ENCODE measurements around the gene KTN1.

DNA sequence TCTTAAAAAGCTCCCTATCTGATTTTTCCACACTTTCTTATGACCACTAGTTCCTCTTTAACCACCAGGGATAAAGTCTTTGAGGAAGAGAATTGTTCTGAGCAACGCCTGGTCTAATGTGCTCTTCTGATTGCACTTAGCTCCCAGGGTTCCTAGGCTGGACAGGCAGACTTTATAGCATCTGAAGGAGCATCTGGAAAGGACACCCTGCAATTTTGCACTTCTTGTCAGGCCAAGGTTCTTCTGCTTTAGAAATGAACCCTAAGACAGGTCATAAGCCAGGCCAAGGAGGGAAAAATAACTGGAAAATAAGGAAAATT, 126.3 kb downstream of the KTN1 start:
- TF ChIP-seq, protein P1, sequence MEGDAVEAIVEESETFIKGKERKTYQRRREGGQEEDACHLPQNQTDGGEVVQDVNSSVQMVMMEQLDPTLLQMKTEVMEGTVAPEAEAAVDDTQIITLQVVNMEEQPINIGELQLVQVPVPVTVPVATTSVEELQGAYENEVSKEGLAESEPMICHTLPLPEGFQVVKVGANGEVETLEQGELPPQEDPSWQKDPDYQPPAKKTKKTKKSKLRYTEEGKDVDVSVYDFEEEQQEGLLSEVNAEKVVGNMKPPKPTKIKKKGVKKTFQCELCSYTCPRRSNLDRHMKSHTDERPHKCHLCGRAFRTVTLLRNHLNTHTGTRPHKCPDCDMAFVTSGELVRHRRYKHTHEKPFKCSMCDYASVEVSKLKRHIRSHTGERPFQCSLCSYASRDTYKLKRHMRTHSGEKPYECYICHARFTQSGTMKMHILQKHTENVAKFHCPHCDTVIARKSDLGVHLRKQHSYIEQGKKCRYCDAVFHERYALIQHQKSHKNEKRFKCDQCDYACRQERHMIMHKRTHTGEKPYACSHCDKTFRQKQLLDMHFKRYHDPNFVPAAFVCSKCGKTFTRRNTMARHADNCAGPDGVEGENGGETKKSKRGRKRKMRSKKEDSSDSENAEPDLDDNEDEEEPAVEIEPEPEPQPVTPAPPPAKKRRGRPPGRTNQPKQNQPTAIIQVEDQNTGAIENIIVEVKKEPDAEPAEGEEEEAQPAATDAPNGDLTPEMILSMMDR (IDR thresholded peaks at IDR 0.05; ENCODE audit: insufficient read depth, low read depth, low read length), result no peak
- TF ChIP-seq EZH2 (IDR thresholded peaks at IDR 0.05; ENCODE audit: insufficient read depth, low read length), result no peak
